Ammon's horn (tissue), 1 donor: ENCODE results near the gene ZBTB16.
A peak's percentile ranks its signal among the peaks of the same experiment; 100 is the strongest.

ENCODE experiments used
- DNase-seq: peaks from one replicate; pipeline ENCODE4 v3.0.0-alpha.2; 2016; ENCODE audit warnings: low spot score

ZBTB16 gene

DNA sequence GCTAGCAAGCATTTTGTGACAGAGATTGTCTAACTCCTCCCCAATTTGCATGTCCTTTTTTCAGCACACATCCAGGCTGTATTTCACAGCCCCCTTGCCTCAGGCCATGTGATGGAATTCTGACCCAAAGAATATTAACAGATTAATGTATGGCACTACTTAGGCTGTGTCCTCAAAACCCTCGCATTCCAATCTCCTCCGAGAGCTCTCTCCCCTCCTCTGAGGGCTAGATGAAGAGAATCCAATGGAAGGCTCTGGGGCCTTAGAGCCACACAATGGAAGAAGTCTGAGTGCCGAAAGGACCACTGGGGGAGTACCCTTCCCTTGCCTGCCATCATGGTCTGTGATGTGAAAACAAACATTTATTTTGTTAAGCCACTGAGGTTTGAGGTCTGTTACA lies 223.0 kb downstream of the ZBTB16 start:
- no peak for DNase-seq

GRCh38 chr11:114283422-114283821 lies 223.9 kb downstream of the ZBTB16 start:
- no peak for DNase-seq

DNA sequence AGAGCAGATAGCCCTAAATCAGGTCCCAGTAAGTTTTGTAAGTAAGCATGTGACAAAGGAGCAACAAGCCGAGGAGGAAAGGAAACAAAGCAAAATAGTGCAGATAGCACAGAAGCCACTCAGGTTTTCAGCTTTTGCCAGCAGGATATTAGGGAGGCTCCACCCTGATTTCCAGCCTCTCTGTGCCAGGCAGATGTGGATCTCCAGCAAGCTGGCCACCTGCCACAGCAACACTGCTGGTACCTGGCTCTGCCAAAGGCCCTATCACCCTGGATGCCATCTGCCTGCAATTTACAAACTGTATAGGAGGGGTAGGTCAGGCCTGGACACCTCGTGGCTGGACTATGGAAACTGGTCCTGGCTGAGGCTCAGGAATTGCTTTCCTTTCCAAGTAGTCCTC lies 224.5 kb downstream of the ZBTB16 start:
- no peak for DNase-seq

- no peak for DNase-seq
Measured at GRCh38 chr11:114284914-114285313, 225.4 kb downstream of the ZBTB16 start.

DNA sequence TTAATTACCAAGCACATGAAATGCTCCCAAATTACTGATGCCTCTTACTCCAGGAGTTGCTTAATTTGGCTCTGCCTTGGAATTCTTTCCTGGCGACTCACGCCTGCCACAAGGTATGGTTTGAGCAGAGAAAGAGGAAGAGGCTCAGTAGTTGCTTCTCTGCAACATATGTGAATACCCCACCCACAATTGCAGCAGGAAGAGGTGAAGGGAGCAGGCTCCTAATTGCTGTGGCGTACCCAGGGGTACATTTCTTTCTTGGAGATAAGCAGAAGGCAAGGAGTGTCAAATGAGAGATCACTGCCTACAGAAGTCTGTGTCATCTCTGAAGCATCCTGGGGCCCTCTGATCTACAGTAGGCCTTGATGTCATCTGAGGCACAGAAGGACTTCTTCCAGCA lies 226.1 kb downstream of the ZBTB16 start:
- DNase-seq, result no peak

DNA sequence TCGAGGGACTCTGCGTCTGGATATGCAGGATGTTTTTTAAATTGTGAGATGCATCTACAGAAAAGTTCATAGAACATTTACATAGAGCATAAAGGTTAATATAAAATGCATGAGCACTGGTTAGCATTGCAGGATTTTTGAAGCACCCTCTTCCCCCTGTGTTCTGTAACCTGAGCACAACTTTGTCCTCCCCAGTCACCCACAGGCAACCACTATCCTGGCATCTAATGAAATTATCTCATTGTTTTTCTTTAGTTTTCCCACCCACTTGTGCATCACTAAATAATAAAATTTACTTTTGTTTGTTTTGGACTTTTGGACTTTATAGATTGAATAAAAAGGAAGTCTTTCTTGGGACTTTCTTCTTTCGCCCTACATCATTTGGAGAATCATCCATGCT lies 226.7 kb downstream of the ZBTB16 start:
- DNase-seq, result no peak

DNA sequence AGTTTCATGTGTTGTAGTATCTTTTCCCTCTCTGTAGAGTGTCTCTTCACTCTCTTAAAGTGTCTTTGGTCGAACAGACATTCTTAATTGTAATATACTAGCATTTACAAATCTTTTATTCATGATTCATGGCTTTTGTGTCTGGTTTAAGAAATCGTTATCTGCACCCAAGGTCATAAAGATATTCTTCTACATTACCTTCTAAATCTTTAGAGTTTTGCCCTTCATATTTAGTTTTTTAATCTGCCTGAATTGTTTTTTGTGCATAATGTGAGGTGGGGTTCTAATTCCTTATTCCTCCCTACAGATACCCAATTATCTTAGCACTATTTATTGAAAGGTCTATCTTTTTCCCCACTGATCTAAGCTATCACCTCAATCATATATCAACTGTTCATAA lies 227.6 kb downstream of the ZBTB16 start:
- DNase-seq, result no peak

GRCh38 chr11:114288136-114288535 lies 228.6 kb downstream of the ZBTB16 start:
- no peak for DNase-seq

DNA sequence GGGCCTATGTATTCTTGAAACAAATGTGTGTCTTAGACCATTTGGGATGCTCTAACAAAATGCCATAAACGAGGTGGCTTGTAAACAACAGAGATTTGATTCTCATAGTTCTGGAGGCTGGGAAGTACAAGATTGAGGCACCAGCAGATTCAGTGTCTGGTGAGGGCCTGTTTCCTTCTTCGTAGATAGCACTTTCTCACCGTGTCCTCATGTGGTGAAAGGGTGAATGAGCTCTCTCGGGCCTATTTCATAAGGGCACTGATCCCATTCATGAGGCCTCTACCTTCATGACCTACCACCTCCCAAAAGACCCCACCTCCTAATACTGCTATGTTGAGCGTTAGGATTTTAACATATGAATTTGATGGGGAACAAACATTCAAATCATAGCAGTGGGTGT lies 230.3 kb downstream of the ZBTB16 start:
- DNase-seq, result no peak

DNA sequence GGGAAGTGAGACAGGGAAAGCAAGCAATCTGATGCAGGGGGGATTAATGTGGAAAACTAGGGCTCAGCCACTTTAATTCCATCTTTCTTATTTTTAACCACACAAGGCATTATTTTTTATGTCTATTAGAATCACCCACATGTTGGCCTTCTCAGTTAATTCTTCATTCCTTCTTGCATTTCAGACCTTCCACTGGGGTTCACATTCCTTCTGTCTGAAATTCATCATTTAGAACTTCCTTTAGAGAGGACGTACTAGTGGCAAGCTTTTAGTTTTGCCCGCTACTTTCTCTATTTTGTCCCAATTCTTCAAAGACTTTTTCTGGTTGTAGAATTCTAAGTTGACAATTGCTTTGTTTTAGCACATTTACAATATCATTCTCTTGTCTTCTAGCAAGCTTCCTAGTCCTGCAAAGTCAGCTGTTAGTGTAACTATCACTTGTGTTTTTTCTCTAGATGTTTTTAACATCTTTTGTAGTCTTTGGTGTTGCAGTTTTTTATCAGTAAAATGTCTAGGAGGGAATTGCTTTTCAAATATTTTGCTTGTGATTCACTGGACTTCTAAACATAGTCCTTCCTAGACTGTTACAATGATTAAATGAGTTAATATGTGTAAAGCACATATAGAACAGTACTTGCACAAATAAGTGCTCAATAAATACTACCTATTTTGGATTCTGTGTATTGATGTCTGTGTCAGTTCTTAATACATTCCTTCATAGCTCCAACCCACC lies 231.2 kb downstream of the ZBTB16 start:
- no peak for DNase-seq

- DNase-seq, result no peak
Measured at GRCh38 chr11:114291381-114291780, 231.9 kb downstream of the ZBTB16 start.

DNA sequence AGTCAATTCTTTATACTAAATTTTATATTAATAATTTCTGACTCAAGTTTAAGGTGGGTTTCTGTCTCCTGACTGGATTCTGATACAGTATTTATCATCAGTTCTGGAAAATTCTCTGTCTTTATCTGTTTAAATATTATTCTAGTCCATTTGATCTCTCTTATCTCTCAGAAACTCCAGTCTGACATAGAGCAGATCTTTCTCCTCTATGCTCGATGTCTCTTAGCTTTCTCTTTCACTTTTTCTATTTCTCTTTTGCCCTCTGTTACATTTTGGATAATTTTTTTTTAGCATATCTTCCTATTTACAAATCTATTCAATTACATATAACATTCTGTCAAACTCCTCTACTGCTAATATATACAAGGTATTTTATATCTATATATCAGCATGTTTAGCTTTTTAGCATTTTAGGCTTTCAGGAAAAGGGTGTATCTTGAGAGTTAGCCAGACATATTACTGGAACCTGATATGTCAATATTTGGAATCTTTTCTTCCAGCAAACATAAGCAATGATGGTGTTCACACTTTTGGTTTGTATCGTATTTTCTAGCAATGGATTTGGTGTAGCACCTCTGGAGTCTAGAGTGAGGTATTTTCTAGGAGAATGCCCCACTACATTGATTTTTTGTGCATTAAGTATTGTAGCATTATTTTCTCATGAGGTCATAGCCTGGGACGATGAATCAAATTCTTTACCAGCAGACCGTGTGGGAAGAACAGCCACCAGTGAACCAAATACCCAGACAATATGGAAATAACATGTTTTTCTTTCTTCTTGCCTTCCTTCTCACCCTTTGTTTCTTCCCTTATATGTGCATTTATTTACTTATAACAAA lies 232.6 kb downstream of the ZBTB16 start:
- no peak for DNase-seq

GRCh38 chr11:114293201-114293711 lies 233.7 kb downstream of the ZBTB16 start:
- no peak for DNase-seq

DNA sequence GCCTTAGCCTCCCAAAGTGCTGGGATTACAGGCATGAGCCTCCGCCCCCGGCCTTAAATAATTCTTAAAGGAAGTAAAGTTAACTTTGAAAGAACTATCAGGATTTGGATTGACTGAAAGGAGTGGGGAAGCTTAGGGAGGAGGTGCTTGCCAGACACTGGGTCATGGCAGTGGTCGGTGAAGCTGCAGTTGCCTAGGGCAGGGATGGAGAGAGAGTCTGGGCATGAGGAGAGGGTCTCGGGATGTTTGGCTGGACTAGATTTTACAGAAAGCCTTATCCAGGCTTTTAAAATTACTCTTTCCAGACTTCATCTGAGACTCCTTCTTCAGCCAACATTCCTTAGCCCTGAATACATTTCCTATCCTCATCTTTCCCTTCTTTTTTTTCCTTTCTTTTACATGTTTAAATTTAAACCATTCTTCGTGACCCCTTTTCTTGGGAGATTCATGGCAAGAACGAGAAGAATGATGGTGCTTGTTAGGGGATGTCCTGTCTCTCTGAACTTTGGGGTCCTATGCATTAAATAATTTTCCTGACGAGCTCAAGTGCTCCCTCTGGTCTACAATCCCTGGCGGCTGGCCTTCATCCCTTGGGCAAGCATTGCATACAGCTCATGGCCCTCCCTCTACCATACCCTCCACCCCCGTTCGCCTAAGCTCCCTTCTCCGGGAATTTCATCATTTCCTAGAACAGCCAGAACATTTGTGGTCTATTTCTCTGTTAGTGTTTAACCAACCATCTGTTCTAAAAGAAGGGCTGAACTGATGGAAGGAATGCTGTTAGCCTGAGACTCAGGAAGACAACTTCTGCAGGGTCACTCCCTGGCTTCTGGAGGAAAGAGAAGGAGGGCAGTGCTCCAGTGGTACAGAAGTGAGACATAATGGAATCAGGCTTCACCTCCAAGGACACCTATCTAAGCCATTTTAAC lies 236.4 kb downstream of the ZBTB16 start, which contains the start of gene NNMT:
Gene NNMT (plus strand): TSS at position 724 of the 929 bp plus-strand sequence. CDS start 158 bp downstream, at position 882.
- peak; percentile 16 for DNase-seq

- DNase-seq, result no peak
Measured at GRCh38 chr11:114296605-114297372, 237.3 kb downstream of the ZBTB16 start.

GRCh38 chr11:114297806-114298709 lies 238.5 kb downstream of the ZBTB16 start:
- no peak for DNase-seq

DNA sequence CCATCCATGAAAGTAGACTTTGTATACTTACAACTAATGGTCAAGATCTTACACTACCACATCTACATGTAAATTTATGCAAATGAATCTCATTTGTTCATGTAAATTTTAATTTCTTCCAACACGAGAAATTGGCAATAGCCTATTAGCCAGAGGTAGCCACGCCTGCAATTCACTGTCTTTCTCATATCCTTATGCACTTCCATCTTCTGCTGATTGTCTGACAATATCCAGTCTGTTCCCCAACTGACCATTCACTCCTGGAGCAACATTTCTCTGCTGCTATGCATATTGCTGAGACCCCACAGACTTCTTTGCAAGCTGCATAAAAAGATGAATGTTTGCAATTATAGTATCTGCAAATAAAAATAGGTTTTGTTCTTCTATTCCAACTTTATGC lies 239.2 kb downstream of the ZBTB16 start:
- no peak for DNase-seq
